GM19035 (cell line): ENCODE measurements around the gene LY9.
A peak's percentile ranks its signal among the peaks of the same experiment; 100 is the strongest.

ENCODE experiments used
- ATAC-seq: cut with Tn5 transposase; IDR thresholded peaks from one replicate; pipeline ENCODE4 v1.9.1; 2021; ENCODE audit not compliant: unreplicated experiment

Gene LY9

GRCh38 chr1:160836561-160836960 is 40.6 kb downstream of the LY9 start:
- ATAC-seq: no peak

- ATAC-seq: no peak
These were observed 41.1 kb downstream of the LY9 start for GRCh38 chr1:160836981-160837557.

GRCh38 chr1:160837558-160838205 is 41.7 kb downstream of the LY9 start:
- peak; percentile 82 for ATAC-seq

GRCh38 chr1:160838888-160839287 is 42.9 kb downstream of the LY9 start:
- no peak for ATAC-seq

GRCh38 chr1:160839746-160840145 is 43.8 kb downstream of the LY9 start:
- ATAC-seq: no peak

- ATAC-seq: no peak
These were observed 45.1 kb downstream of the LY9 start for GRCh38 chr1:160841079-160841478.

GRCh38 chr1:160844447-160845232 is 48.7 kb downstream of the LY9 start:
- no peak for ATAC-seq

- ATAC-seq: no peak
These were observed 50.3 kb downstream of the LY9 start for GRCh38 chr1:160846281-160846680.

GRCh38 chr1:160850541-160850940 is 54.6 kb downstream of the LY9 start:
- ATAC-seq: no peak

- ATAC-seq: no peak
These were observed 55.0 kb downstream of the LY9 start for GRCh38 chr1:160850993-160851392.

- ATAC-seq: no peak
These were observed 57.0 kb downstream of the LY9 start for GRCh38 chr1:160853014-160853413.

GRCh38 chr1:160853754-160854153 is 57.8 kb downstream of the LY9 start:
- no peak for ATAC-seq

- ATAC-seq: peak; percentile 71
These were observed 59.4 kb downstream of the LY9 start for GRCh38 chr1:160855181-160855981.

GRCh38 chr1:160858097-160858496 is 62.1 kb downstream of the LY9 start:
- no peak for ATAC-seq

- no peak for ATAC-seq
These were observed 62.5 kb downstream of the LY9 start for GRCh38 chr1:160858507-160858906.

- no peak for ATAC-seq
These were observed 63.2 kb downstream of the LY9 start for GRCh38 chr1:160859166-160859565.

GRCh38 chr1:160860840-160861505 is 65.0 kb downstream of the LY9 start:
- no peak for ATAC-seq

- peak; percentile 76 for ATAC-seq
These were observed 66.5 kb downstream of the LY9 start, which contains the start of gene CD244 for GRCh38 chr1:160862203-160863060. TSS of gene CD244 (minus strand) at chr1:160862887. CDS start at chr1:160862677, 210 bp downstream.

- ATAC-seq: no peak
These were observed 67.2 kb downstream of the LY9 start for GRCh38 chr1:160863061-160863773.
